ENCODE results near the gene FHAD1. TPM values are rescaled to one million over a fixed set of nuclear protein-coding genes. Genes with fewer than 3 reads are reported as not detected.

Gene FHAD1
- total RNA-seq, 1 experiment from 2014 or later: 3.5 TPM

DNA sequence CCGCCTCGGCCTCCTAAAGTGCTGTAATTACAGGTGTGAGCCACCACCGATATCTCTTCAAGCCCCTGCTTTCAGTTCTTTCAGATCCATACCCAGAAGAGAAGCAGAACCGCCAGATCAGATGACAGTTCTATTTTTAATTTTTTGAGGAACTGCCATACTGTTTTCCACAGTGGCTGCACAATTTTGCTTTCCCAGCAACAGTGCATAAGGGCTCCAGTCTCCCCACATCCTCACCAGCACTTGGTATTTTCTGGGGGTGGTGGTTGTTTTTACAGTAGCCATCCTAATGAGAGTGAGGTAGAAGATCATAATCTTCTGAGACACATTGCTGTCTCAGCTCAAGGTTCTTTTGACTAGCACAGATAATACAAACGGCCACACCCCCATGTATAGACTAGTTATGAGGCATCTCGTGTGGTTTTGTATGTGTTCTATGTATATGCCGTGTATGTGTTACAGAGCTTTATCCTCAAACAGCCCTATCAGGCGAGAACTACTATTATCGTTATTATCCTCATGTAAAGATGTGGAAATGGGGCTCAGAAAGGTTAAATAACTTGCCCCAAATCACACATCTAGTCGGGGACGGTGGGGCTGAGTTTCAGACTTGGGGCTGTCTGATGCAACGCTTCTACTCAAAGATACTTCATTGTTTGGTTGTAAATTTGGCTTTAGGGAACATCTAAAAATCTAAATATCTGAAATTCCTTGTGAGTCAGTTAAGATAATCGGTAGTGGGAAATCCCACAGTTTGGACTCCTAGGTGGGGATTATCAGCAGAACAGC, 12.0 kb downstream of the FHAD1 start:
- Histone ChIP-seq H3K4me3 (replicated peaks in 1 of 2; ENCODE audit: low read depth in 1 of 2, low read length in 2 of 2) (no peak overlapping the region), H3K4me1 (ENCODE audit: control insufficient read depth in 1 of 2, insufficient read depth in 2 of 2, low read length in 2 of 2) (peaks cover 22 to 40% of the 10 kb centered on the region in 2 experiments), H3K27ac (ENCODE audit: low read depth, low read length) (no peak overlapping the region), H3K79me2 (ENCODE audit: insufficient read depth, low read length) (no peaks in the 10 kb centered on the region), H3K9me2 (ENCODE audit: insufficient read depth) (no peaks in the 10 kb centered on the region), H3K9ac (ENCODE audit: low read length) (no peak overlapping the region), H3K27me3 (ENCODE audit: insufficient read depth, low read length) (no peaks in the 10 kb centered on the region), H4K20me1 (ENCODE audit: insufficient read depth) (no peaks in the 10 kb centered on the region), H2AFZ (ENCODE audit: low read depth, low read length, poor library complexity, severe bottlenecking) (no peak overlapping the region), H3K4me2 (ENCODE audit: low read length) (no peak overlapping the region), H3K36me3 (ENCODE audit: control insufficient read depth in 1 of 2, insufficient read depth in 2 of 2, low read length in 2 of 2) (no peaks in the 10 kb centered on the region), H3K9me3 (ENCODE audit: control insufficient read depth in 1 of 2, insufficient read depth in 1 of 2, low read depth in 1 of 2, low read length in 2 of 2) (no peaks in the 10 kb centered on the region)
- ChIA-PET RAD21 (ENCODE audit: low non-redundant PET in 1 of 2, low total read pairs in 2 of 2, uncharacterized antibody in 2 of 2, unreplicated experiment in 2 of 2) (no interaction called here), CTCF (no interaction called here), POLR2A (interaction anchor here (0.8 kb wide), 1 partner anchor 80 kb away, joined by 3 read pairs; no protein-coding TSS in a partner anchor)
- ATAC-seq: no peak
- intact Hi-C loops (cut with micrococcal nuclease): no loop called here
- no peak for TF ChIP-seq ZFX (IDR thresholded peaks at IDR 0.05)
- TF ChIP-seq SP1 (IDR thresholded peaks at IDR 0.05; ENCODE audit: low read depth): no peak
- TF ChIP-seq, protein P1, sequence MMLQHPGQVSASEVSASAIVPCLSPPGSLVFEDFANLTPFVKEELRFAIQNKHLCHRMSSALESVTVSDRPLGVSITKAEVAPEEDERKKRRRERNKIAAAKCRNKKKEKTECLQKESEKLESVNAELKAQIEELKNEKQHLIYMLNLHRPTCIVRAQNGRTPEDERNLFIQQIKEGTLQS (IDR thresholded peaks at IDR 0.05): no peak
- no peak for TF ChIP-seq ZNF274 (IDR thresholded peaks at IDR 0.05; ENCODE audit: low read depth, low read length)
- no peak for TF ChIP-seq FOSL1 (IDR thresholded peaks at IDR 0.05; ENCODE audit: low read depth)
- no TSS peak for BruUV-seq (replicated peaks)
- DNase-seq (ENCODE audit: low read depth, low spot score): no peak

DNA sequence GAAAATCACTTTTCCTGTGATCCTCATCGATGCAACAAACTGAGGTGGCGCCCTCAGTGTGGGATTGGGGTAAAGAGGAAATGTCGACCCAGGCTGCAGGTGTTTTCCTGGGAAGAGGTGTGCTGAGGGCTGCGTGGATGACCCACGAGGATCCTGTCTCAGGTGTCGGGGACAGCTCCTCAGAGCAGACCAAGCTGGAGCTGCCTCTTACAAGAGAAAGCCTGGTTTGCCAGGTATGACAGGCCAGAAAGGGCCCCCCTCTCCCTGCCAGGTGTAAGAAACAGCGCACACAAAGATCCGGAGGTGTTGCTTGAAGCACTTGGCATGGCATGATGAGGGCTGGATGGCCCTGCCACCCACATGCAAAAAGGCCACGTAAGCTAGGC, 12.6 kb downstream of the FHAD1 start:
- RAD21 ChIA-PET (ENCODE audit: low non-redundant PET in 1 of 2, low total read pairs in 2 of 2, uncharacterized antibody in 2 of 2, unreplicated experiment in 2 of 2): no interaction called here
- peak overlapping the region; percentile 62; the same call in 1 of the 2 replicates for H3K27ac ChIP-seq (ENCODE audit: low read depth, low read length)
- TF ChIP-seq, protein P2, sequence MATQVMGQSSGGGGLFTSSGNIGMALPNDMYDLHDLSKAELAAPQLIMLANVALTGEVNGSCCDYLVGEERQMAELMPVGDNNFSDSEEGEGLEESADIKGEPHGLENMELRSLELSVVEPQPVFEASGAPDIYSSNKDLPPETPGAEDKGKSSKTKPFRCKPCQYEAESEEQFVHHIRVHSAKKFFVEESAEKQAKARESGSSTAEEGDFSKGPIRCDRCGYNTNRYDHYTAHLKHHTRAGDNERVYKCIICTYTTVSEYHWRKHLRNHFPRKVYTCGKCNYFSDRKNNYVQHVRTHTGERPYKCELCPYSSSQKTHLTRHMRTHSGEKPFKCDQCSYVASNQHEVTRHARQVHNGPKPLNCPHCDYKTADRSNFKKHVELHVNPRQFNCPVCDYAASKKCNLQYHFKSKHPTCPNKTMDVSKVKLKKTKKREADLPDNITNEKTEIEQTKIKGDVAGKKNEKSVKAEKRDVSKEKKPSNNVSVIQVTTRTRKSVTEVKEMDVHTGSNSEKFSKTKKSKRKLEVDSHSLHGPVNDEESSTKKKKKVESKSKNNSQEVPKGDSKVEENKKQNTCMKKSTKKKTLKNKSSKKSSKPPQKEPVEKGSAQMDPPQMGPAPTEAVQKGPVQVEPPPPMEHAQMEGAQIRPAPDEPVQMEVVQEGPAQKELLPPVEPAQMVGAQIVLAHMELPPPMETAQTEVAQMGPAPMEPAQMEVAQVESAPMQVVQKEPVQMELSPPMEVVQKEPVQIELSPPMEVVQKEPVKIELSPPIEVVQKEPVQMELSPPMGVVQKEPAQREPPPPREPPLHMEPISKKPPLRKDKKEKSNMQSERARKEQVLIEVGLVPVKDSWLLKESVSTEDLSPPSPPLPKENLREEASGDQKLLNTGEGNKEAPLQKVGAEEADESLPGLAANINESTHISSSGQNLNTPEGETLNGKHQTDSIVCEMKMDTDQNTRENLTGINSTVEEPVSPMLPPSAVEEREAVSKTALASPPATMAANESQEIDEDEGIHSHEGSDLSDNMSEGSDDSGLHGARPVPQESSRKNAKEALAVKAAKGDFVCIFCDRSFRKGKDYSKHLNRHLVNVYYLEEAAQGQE (IDR thresholded peaks at IDR 0.05; ENCODE audit: low read depth): no peak
- TF ChIP-seq POLR2AphosphoS5 (IDR thresholded peaks at IDR 0.05; ENCODE audit: low read depth, low read length) (no peak), POLR2A (IDR thresholded peaks at IDR 0.05; ENCODE audit: borderline replicate concordance, extremely low read depth, insufficient read depth, insufficient read length) (no peak), CEBPB (IDR thresholded peaks at IDR 0.05; ENCODE audit: low read depth) (no peak)
- TF ChIP-seq, protein P1 (IDR thresholded peaks at IDR 0.05): no peak
- peak overlapping the region; percentile 54; the same call in 1 of the 2 replicates for H3K9ac ChIP-seq (ENCODE audit: low read length)
- H3K4me2 ChIP-seq (ENCODE audit: low read length): peak overlapping the region; percentile 95
- CTCF ChIA-PET: interaction anchor here (0.9 kb wide), 1 partner anchor 131 kb away, joined by 3 read pairs; no protein-coding TSS in a partner anchor
- peaks cover 22 to 40% of the 10 kb centered on the region in 2 experiments for H3K4me1 ChIP-seq (ENCODE audit: control insufficient read depth in 1 of 2, insufficient read depth in 2 of 2, low read length in 2 of 2)
- DNase-seq (ENCODE audit: low read depth, low spot score): no peak
- no peaks in the 10 kb centered on the region for H3K9me2 ChIP-seq (ENCODE audit: insufficient read depth)
- no peaks in the 10 kb centered on the region for H3K79me2 ChIP-seq (ENCODE audit: insufficient read depth, low read length)
- H4K20me1 ChIP-seq (ENCODE audit: insufficient read depth): no peaks in the 10 kb centered on the region
- no peaks in the 10 kb centered on the region for H3K36me3 ChIP-seq (ENCODE audit: control insufficient read depth in 1 of 2, insufficient read depth in 2 of 2, low read length in 2 of 2)
- H3K4me3 ChIP-seq (replicated peaks in 1 of 2; ENCODE audit: low read depth in 1 of 2, low read length in 2 of 2): no peak overlapping the region
- H3K9me3 ChIP-seq (ENCODE audit: control insufficient read depth in 1 of 2, insufficient read depth in 1 of 2, low read depth in 1 of 2, low read length in 2 of 2): peaks cover 0 to under 1% of the 10 kb centered on the region in 2 experiments; a peak in 1 of 4 replicates
- H3K27me3 ChIP-seq (ENCODE audit: insufficient read depth, low read length): no peaks in the 10 kb centered on the region
- intact Hi-C loops (cut with micrococcal nuclease): no loop called here
- POLR2A ChIA-PET: no interaction called here
- no peak overlapping the region for H2AFZ ChIP-seq (ENCODE audit: low read depth, low read length, poor library complexity, severe bottlenecking)
- no peak for ATAC-seq
- BruUV-seq (replicated peaks): no TSS peak

All from HCT116 (cell line).